ENCODE measurements around the gene ACADS.

GRCh38 chr12:120726510-120726793, 826 bp downstream of the ACADS start:
- TF ChIP-seq CTCF (IDR thresholded peaks at IDR 0.05; ENCODE audit: poor library complexity, severe bottlenecking), result no peak
- no peak for TF ChIP-seq POLR2AphosphoS5 (IDR thresholded peaks at IDR 0.05)
- no peak for TF ChIP-seq RAD21 (conservative IDR thresholded peaks at IDR 0.05)

Measured in neural cell (in vitro differentiated cells).